Measurements from ENCODE around the gene CHRNA5. TPM values are rescaled to one million over a fixed set of nuclear protein-coding genes. Genes with fewer than 3 reads are reported as not detected.

Gene CHRNA5
- total and polyA plus RNA-seq, 9 of the 15 experiments (the other 6 are each of a cell fraction or from before 2014, with no cell fraction given): 2.8 to 16.1 (median 11.4) TPM

GRCh38 chr15:78565097-78565950, at the start of gene CHRNA5 (continued):
- TF ChIP-seq FOXA3 (CRISPR knock-in tag; conservative IDR thresholded peaks at IDR 0.05 in 1 of 2, IDR thresholded peaks at IDR 0.05 in 1 of 2): peak; percentile 56 to 64; a peak in 1 of 4 replicates
- TF ChIP-seq ZBED1 (IDR thresholded peaks at IDR 0.05): no peak
- TF ChIP-seq NRF1 (conservative IDR thresholded peaks at IDR 0.05 in 1 of 2, IDR thresholded peaks at IDR 0.05 in 1 of 2): peak in 1 of 2 experiments; percentile 45; a peak in 3 of 4 replicates
- TF ChIP-seq CBX1 (IDR thresholded peaks at IDR 0.05; ENCODE audit: low read depth): 0 out of 2 replicates have a peak, but pooled peaks have one; percentile 61
- TF ChIP-seq HES1 (IDR thresholded peaks at IDR 0.05; ENCODE audit: low read depth): 0 out of 2 replicates have a peak, but pooled peaks have one; percentile 25
- TF ChIP-seq RBM17 (IDR thresholded peaks at IDR 0.05; ENCODE audit: borderline replicate concordance, low read depth, low read length): no peak
- TF ChIP-seq CHD7 (IDR thresholded peaks at IDR 0.05; ENCODE audit: low read depth, low read length): no peak
- TF ChIP-seq CCNT2 (IDR thresholded peaks at IDR 0.05; ENCODE audit: borderline replicate concordance, extremely low read depth, insufficient read length, low read depth, low read length): peak; percentile 50
- TF ChIP-seq SUPT5H (IDR thresholded peaks at IDR 0.05): peak; percentile 59
- peak; percentile 13; the same call in 1 of the 2 replicates for TF ChIP-seq CREM (IDR thresholded peaks at IDR 0.05; ENCODE audit: low read depth)
- TF ChIP-seq POLR2B (IDR thresholded peaks at IDR 0.05; ENCODE audit: low read depth, partially characterized antibody): peak; percentile 31
- 0 out of 4 replicates have a peak, but pooled peaks of 1 of the 2 experiments have one; percentile 40 for TF ChIP-seq SIN3A (IDR thresholded peaks at IDR 0.05; ENCODE audit: borderline replicate concordance in 2 of 2, control insufficient read depth in 1 of 2, low read depth in 2 of 2, low read length in 2 of 2)
- TF ChIP-seq POLR2AphosphoS5 (IDR thresholded peaks at IDR 0.05; ENCODE audit: control insufficient read depth, insufficient read depth, low read depth, low read length): peak; percentile 34
- TF ChIP-seq FOXM1 (IDR thresholded peaks at IDR 0.05; ENCODE audit: low read depth): peak; percentile 45; the same call in 1 of the 2 replicates
- no peak for TF ChIP-seq FOXM1 (CRISPR knock-in tag; IDR thresholded peaks at IDR 0.05; ENCODE audit: low read depth)

Measured in K562 (cell line).